ENCODE results near the gene OR5J2.
"Not testable (repeated sequence)": the region's sequence is repeated elsewhere in the genome, so short reads cannot be mapped to it uniquely, and the experiment has no call there.

Gene OR5J2

GRCh38 chr11:56176318-56176717 is at the start of gene OR5J2:
TSS of gene OR5J2 (plus strand) at chr11:56176618. CDS start at chr11:56176618, 0 bp downstream.
- DNase-seq: no peak

DNA sequence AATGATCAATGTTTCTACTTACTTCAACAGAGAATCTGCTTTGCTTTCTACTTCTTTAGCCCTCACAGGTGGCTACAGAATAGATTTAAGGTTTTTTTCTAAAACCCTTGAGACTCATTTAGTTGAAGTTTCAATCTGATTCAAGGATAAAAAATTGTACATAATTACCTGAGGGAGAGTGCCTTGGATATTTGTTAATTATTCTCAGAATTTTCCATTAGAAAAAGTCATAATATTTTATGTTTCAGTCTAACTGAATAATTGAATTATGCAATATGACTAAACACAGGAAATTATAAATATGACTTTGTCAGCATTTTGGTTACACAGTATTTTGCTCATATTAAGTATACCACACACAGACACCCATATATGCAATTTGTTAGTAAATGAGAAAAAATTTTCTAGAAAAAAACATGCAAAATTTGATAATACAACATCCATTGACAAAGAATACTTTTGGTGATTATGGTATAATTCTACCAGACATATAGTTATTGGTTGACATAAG is 36.2 kb upstream of the OR5J2 start, which contains the start of gene OR8J3:
TSS of gene OR8J3 (minus strand) at position 51 of the 511 bp plus-strand sequence. CDS start 2,483 bp downstream, outside the sequence.
- no peak for DNase-seq

- not testable (repeated sequence) for DNase-seq
Measured at GRCh38 chr11:56143681-56144080, 32.7 kb upstream of the OR5J2 start.

DNA sequence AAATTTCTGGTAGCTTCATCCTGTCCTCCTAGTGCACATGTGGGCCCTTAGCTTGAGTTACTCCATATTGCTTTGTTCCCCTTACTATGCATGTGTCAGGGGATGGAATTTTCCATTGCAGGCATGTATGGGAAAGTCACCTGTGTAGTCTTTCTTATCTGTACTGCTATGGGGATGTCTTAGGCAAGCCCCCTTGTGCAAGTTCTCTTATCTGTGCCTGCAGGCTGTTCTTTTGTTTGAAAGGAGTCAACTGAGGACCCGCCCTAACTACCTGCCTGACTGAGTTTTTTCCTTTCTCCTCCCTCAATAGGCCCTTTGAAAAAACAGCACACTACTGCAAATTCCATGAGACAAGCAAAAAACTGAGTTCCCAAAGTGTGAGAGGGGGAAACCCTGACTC is 25.0 kb upstream of the OR5J2 start:
- no peak for DNase-seq

DNA sequence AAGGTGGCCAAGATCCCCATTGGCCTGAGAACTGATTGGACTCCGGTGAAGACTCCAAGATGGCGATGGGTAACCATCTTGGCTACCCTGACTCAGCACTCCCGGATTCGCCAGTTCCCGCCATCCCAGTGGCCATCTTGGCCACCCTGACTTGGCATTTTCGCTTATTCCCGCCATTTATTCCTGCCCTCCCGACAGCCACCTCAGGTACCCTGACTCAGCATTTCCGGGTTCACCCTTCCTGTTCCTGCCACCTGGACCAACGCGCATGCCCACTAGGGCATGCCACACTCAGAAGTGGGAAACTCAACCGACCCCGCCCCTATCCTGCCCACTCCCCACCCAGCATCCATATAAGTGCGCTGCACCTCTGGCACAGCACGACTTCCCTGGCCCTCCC is 24.1 kb upstream of the OR5J2 start:
- DNase-seq: no peak

DNA sequence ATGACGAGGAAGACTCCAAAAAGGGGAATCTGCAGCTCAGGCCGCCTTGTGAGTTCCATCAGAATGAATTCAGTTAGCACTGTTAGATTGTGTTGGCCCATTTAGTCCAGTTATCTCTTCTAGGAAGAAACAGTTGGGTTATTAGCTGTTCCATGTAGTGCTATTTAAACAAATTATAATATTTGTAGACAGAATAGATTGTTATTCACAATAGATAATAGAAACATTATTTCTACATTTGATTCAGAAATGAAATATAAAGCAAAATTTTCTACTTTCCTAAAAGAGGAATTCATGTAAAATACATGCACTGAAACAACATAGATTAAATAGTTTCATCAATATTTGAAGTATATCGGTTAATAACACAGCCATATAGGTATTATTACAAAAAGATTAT is 16.2 kb upstream of the OR5J2 start, which contains the start of gene OR8K5:
TSS of gene OR8K5 (minus strand) at position 101 of the 400 bp plus-strand sequence. CDS start at position 101, 0 bp downstream.
- no peak for DNase-seq

DNA sequence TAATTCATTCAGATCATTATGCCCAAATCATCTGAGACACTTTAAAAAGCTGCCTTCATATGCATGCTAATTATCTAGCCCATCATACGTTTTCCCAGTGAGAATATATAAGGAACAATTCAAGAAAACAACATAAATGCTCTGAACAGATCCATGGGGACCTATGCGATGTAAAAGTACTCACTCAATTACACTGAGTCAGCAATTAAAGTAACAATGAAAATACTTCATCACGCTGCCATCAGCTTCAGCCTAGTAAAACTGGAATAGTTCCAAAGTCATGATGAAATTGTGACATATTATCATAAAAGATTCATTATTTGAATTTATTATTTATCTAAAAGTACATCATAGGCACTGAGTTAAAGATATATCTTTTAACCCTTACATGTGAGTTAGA is 12.6 kb upstream of the OR5J2 start:
- DNase-seq: no peak

GRCh38 chr11:56172256-56172830 is 4.1 kb upstream of the OR5J2 start:
- no peak for DNase-seq

GRCh38 chr11:56183459-56183858 is 7.0 kb downstream of the OR5J2 start:
- no peak for DNase-seq

GRCh38 chr11:56188602-56189001 is 12.2 kb downstream of the OR5J2 start:
- no peak for DNase-seq

- no peak for DNase-seq
Measured at GRCh38 chr11:56196705-56197104, 20.3 kb downstream of the OR5J2 start.

GRCh38 chr11:56197367-56197766 is 20.9 kb downstream of the OR5J2 start:
- DNase-seq: no peak

GRCh38 chr11:56207790-56208189 is 31.4 kb downstream of the OR5J2 start:
- no peak for DNase-seq

- no peak for DNase-seq
Measured at GRCh38 chr11:56214537-56214936, 38.1 kb downstream of the OR5J2 start.

DNA sequence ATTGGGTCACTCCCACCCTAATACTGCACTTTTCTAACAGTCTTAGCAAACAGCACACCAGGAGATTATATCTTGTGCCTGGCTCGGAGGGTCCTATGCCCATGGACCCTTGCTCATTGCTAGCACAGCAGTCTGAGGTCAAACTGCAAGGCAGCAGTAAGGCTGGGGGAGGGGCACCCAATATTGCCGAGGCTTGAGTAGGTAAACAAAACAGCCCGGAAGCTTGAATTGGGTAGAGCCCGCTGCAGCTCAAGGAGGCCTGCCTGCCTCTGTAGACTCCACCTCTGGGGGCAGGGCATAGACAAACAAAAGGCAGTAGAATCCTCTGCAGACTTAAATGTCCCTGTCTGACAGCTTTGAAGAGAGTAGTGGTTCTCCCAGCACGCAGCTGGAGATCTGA is 43.3 kb downstream of the OR5J2 start:
- DNase-seq: not testable (repeated sequence)

All from stimulated activated CD4-positive, alpha-beta T cell treated with anti-CD3 and anti-CD28 coated beads, Interleukin-15, amount 100 ng/mL, for 24 hours (primary cell).